Activated naive CD4-positive, alpha-beta T cell treated with anti-CD3 and anti-CD28 coated beads, Interleukin-2, amount 50 U/mL, for 24 hours (primary cell): ENCODE data around the gene PPAN.

Source experiments
- H3K27ac Mint-ChIP-seq: one replicate; pipeline ENCODE4 v1.8.0; 2021; ENCODE audit warnings: mild to moderate bottlenecking, mixed read lengths
- H3K27me3 Mint-ChIP-seq: one replicate; pipeline ENCODE4 v1.8.0; 2021; ENCODE audit warnings: mixed read lengths
- H3K36me3 Mint-ChIP-seq: one replicate; pipeline ENCODE4 v1.8.0; 2021; ENCODE audit warnings: mixed read lengths
- H3K4me1 Mint-ChIP-seq: one replicate; pipeline ENCODE4 v1.8.0; 2021; ENCODE audit warnings: mixed read lengths
- H3K4me3 Mint-ChIP-seq: one replicate; pipeline ENCODE4 v1.8.0; 2021; ENCODE audit warnings: mild to moderate bottlenecking, mixed read lengths
- H3K9me3 Mint-ChIP-seq: one replicate; pipeline ENCODE4 v1.8.0; 2021; ENCODE audit warnings: mixed read lengths

PPAN gene

DNA sequence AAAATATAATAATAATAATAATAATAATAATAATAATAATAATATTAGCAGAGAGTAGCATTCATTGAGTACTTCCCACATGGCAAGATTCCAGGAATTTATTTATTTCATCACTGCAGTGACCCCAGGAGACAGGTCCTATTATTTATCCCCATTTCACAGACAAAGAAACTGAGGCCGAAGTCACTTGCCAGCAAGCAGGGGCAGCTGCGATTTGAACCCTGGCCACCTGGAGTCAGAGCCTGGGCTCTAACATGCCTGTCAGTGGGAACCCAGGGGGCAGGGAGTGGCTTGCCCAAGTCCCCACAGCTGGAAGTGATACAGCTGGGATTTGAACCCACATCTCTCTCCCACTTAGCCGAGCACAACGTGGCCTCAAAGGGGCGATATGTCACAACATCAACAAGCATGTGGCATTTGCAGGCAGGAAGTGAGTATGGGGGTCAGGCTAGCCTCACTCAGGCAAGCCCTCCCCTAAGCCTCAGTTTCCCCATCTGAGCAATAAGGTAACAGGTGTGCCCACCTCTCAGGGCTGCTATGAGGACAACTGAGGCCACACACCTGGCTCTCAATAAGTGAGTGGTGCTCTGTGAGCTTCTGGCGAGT is 17.1 kb upstream of the PPAN start:
- Mint-ChIP-seq H3K9me3 (no peaks in the 10 kb centered on the region), H3K4me1 (peaks cover 8% of the 10 kb centered on the region), H3K36me3 (peaks cover 11% of the 10 kb centered on the region), H3K4me3 (no peak overlapping the region), H3K27ac (no peak overlapping the region), H3K27me3 (no peaks in the 10 kb centered on the region)

DNA sequence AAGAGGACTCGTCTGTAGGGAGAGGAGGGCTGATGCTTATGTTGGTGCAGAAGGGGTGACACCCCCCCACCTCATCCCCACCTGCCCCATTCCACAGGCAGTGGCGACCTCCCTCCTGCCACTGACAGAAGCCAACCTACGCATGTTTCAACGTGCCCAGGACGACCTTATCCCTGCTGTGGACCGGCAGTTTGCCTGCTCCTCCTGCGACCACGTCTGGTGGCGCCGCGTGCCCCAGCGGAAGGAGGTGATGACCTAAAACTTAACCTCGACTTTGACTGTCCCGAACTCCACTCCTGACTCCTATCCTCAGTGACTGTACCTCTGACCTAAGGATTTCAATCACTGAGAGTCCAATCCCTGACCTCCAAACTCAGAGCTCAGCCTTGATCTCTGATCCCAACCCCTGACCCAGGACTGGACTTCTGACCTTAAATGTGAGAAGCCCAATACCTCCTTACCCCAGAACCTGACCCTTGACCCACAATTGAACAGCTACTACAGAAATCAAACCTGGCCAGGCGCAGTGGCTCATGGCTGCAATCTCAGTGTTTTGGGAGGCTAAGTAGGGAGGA is 16.3 kb upstream of the PPAN start:
- Mint-ChIP-seq H3K27me3 (no peaks in the 10 kb centered on the region), H3K36me3 (peaks cover 11% of the 10 kb centered on the region), H3K9me3 (no peaks in the 10 kb centered on the region), H3K4me1 (peaks cover 8% of the 10 kb centered on the region), H3K4me3 (no peak overlapping the region), H3K27ac (peak overlapping the region; percentile 19)

DNA sequence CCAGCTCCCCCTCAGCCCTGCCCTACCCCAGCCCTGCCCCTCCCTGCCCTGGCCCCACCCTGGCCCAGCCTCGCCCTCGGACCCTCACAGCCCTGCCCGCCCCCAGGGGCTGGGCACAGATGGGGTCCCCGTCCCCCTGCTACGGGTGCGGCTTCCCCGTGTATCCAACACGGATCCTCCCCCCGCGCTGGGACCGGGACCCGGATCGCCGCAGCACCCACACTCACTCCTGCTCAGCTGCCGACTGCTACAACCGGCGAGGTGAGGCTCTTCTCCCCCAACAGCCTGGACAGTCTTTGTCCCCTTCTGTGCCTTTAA is 14.8 kb upstream of the PPAN start:
- no peaks in the 10 kb centered on the region for H3K27me3 Mint-ChIP-seq
- peaks cover 11% of the 10 kb centered on the region for H3K36me3 Mint-ChIP-seq
- no peak overlapping the region for H3K27ac Mint-ChIP-seq
- no peaks in the 10 kb centered on the region for H3K9me3 Mint-ChIP-seq
- no peak overlapping the region for H3K4me3 Mint-ChIP-seq
- peaks cover 11% of the 10 kb centered on the region for H3K4me1 Mint-ChIP-seq

DNA sequence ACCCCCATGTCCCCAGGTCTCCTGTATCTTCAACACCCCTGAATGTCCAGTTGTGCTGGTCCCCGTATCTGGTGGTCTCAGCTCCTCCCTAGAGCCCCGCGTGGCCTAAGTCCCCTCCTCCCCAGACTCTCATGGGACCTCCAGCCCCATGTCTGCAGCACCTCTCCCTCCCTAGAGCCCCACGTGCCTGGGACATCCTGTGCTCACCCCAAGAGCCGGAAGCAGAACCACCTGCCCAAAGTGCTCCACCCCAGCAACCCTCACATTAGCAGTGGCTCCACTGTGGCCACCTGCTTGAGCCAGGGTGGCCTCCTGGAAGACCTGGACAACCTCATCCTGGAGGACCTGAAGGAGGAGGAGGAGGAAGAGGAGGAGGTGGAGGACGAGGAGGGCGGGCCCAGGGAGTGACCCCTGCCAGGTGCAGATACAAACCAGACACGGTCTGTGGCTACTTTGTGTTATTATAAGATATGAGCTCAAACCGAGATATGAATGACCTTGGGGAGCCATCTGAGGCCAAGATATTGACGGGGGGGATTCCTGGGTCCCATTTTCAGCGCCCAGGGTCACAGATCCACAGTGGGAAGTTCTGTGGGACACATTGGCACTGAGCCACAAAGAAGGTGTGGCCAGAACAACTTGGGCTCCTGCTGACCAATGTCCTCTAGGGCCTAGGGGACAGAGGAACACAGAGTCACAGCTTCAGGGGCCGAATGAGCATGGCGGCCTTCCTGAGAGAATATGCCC is 14.1 kb upstream of the PPAN start:
- H3K9me3 Mint-ChIP-seq = no peaks in the 10 kb centered on the region
- H3K27me3 Mint-ChIP-seq = no peaks in the 10 kb centered on the region
- peaks cover 11% of the 10 kb centered on the region for H3K36me3 Mint-ChIP-seq
- peak overlapping the region; percentile 30 for H3K27ac Mint-ChIP-seq
- H3K4me3 Mint-ChIP-seq = no peak overlapping the region
- H3K4me1 Mint-ChIP-seq = peaks cover 10% of the 10 kb centered on the region

DNA sequence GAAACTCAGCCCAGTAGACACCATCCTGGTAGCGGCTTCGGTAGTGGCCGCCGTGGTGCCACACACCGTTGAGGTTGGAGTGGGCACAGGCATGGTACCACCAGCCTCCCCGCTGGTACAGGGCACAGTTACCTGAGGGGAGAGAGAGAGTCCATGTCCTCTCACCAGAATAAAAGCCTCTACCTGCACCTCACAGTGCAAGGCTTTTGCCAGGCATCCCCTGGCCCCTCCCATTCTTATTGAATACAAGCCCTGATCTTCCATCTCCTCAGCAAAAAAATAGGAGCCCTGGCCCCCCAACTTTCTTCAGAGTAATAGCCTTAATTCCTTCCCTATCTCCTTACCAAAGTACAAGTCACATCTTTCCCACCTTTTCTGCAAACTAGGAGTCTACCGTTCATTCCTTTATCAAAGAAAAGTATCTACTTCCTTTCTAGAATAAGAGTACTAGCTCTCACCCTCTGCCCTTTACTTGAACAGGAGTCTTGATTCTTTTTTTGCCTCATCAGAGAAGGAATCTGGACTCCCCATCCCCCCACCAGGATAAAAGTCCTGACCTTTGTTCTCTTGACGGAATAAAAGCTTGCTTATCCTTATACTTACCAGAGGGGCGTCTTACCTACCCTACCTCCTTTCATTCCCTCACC is 13.4 kb upstream of the PPAN start:
- peaks cover 11% of the 10 kb centered on the region for H3K36me3 Mint-ChIP-seq
- H3K4me3 Mint-ChIP-seq = no peak overlapping the region
- no peaks in the 10 kb centered on the region for H3K27me3 Mint-ChIP-seq
- H3K27ac Mint-ChIP-seq = no peak overlapping the region
- H3K9me3 Mint-ChIP-seq = no peaks in the 10 kb centered on the region
- peaks cover 3% of the 10 kb centered on the region for H3K4me1 Mint-ChIP-seq

DNA sequence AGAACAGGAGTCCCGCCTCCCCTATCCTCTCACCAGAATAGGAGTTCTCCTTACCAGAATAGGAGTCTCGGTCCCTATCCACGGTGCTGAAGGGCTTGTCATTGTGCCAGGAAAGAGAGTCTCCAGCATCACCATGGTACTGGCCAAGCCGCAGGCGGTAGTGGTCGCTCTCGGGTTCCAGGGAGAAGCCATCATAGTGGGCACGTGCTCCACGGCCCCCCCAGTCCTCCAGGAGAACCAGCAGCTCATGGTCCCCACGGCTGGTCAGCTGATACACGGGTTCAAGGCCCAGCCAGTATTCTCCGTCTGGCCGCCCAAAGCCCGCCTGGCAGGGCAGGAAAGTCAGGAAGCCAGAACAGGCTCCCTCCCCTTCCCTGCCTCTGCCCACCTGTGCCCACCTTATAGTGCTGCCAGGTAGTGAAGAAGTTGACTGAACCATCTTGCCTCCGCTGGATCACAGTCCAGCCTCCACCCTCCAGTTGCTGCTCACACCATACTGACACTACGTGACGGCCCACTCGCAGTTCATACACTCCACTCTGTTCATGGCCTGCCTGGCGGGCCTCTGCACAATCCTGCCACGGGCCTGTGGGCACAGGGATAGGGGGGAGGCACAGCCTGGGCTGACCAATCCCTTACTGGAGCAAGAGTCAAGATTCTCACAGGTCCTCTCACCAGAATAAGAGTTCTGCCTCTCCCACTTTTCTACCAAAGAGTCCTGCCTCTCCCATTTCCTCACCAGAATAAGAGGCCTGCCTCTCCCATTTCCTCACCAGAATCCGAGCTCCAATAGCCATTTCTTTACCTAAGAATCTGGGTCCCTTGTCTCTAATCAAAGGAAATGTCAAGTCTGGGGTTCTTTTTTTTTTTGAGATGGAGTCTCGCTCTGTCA is 12.6 kb upstream of the PPAN start:
- Mint-ChIP-seq H3K27me3 (no peaks in the 10 kb centered on the region), H3K36me3 (peaks cover 11% of the 10 kb centered on the region), H3K4me3 (no peak overlapping the region), H3K9me3 (no peaks in the 10 kb centered on the region), H3K4me1 (peaks cover 7% of the 10 kb centered on the region), H3K27ac (no peak overlapping the region)

DNA sequence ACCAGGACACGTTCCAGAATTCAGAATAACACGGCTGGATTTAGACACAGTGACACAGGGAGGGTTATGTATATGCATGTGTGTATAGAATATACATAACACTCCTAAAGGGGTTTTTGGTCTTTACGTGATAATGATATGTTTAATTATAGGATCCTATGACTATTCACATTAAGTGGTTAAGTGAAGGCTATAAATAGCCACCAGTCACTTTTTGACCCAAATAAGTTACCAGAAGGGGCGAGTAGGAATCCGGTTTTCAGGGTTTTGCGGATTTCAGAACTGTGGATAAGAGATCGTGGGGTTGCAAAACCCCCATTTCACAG is 10.6 kb upstream of the PPAN start:
- Mint-ChIP-seq H3K27me3 (no peaks in the 10 kb centered on the region), H3K4me3 (no peak overlapping the region), H3K9me3 (no peaks in the 10 kb centered on the region), H3K27ac (peak overlapping the region; percentile 68), H3K4me1 (peaks cover 21% of the 10 kb centered on the region), H3K36me3 (peaks cover 13% of the 10 kb centered on the region)

DNA sequence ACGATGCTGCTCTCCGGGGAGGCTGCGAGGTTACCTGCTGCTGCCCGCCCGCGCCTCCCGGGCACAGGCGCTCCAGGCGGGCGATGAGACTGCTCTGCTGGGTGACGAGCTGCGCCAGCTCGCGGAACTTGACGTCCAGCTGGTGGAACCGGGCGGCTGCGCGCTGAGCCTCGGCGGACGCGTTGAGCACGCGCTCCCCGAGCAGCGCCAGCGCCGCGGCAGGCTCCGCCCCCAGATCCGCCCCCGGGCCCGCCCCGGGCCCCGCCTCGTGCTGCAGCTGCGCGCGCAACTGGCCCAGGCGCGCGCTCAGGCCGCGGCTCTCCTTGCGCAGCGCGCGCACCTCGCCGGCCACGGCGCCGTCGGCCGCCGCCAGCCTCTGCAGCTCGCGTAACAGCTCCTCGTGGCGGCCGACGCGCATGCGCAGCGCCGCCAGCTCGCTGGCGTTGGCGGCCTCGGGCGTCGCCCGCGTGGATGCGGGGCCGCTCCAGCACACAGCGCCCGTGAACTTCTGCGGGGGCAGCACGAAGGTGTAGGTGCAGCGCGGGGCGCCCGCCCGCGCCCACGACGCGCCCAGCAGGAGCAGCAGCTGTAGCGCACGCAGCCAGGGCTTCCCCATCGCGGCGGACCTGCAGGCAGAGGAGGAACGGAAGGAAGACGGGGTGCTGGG is 10.1 kb upstream of the PPAN start:
- Mint-ChIP-seq H3K36me3 (peaks cover 13% of the 10 kb centered on the region), H3K27ac (no peak overlapping the region), H3K4me3 (peak overlapping the region; percentile 36), H3K4me1 (peaks cover 22% of the 10 kb centered on the region), H3K27me3 (no peaks in the 10 kb centered on the region), H3K9me3 (no peaks in the 10 kb centered on the region)

DNA sequence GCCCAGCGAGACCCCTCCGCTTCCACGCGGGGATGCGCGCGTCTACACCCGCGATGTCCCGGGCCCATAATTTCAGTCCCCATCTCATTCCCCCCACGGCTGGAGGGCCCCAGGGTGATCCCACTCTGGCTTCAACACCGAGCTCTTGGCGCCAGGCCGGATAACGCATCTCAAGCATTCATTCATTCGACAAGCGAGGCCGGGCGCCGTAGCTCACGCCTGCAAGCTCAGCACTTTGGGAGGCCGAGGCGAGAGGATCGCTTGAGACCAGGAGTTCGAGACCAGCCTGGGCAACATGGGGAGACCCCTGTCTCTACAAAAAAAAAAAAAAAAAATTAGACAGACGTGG is 9.6 kb upstream of the PPAN start:
- no peaks in the 10 kb centered on the region for H3K9me3 Mint-ChIP-seq
- no peaks in the 10 kb centered on the region for H3K27me3 Mint-ChIP-seq
- peaks cover 22% of the 10 kb centered on the region for H3K4me1 Mint-ChIP-seq
- H3K4me3 Mint-ChIP-seq = peak overlapping the region; percentile 36
- peaks cover 11% of the 10 kb centered on the region for H3K36me3 Mint-ChIP-seq
- peak overlapping the region; percentile 23 for H3K27ac Mint-ChIP-seq

DNA sequence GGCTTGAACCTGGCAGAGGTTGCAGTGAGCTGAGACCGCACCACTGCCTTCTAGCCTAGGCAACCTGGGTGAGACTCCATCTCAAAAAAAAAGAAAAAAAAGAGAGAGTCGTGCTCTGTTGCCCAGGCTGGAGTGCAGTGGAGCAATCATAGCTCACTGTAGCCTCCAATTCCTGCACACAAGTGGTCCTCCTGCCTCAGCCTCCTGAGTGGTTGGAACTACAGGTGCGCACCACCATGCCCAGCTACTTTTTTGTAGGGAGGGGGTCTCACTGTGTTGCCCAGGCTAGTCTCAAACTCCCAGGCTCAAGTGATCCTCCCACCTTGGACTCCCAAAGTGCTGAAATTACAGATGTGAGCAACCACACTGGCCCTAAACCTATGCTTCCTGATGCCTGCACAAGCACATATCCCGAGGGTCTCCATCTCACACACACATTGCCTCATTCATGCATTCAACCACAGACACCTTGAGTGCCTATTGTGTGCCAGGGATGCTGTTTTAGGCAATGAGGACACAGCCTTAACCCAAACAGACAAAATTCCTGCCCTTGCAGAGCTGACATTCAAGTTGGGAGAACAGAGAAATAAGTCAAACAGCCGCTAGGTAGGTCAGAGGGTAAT is 5.9 kb upstream of the PPAN start:
- Mint-ChIP-seq H3K36me3 (peaks cover 2% of the 10 kb centered on the region), H3K9me3 (no peaks in the 10 kb centered on the region), H3K4me3 (no peak overlapping the region), H3K27me3 (no peaks in the 10 kb centered on the region), H3K27ac (no peak overlapping the region), H3K4me1 (peaks cover 46% of the 10 kb centered on the region)

DNA sequence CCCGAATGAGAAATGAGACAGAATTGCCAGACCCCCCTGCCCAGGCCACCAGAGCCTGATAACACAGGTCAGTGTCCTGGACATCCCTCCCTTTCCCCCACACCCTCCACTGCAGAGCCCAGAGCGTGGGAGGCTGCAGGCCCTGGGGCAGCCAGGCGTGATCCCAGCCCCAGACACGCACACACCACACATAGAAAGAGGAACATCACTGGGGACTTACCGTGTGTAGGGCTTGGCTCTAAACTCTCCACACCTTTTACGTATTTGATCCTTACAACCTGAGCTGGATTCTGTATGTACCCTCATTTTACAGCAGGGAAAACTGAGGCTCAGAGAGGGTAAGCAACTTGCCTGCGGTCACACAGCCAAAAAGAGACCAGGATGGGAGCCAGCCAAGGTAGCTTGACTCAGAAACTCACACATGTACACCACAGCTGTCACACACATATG is 3.4 kb upstream of the PPAN start:
- Mint-ChIP-seq H3K36me3 (peaks cover 11% of the 10 kb centered on the region), H3K4me3 (peak overlapping the region; percentile 51), H3K27ac (peak overlapping the region; percentile 51), H3K9me3 (no peaks in the 10 kb centered on the region), H3K27me3 (no peaks in the 10 kb centered on the region), H3K4me1 (peaks cover 56% of the 10 kb centered on the region)

DNA sequence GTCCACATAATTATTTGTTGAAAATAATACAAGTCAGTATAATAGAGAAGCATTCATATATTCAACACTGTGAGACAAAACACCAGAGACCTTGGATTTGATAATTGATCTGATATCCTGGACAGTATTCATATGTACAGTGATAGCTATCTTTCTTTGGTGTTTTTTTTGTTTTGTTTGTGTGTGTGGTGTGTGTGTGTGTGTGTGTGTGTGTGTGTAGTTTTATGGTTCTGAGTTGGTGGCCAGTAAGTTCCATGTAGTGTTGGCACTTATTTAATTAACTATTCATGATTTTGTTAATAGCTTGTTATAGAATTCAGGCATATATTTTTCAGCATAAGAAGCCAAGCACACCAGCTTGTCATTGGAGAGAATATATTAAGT is 2.0 kb upstream of the PPAN start:
- Mint-ChIP-seq H3K9me3 (no peaks in the 10 kb centered on the region), H3K4me1 (peaks cover 51% of the 10 kb centered on the region), H3K4me3 (peak overlapping the region; percentile 68), H3K27me3 (no peaks in the 10 kb centered on the region), H3K36me3 (peaks cover 9% of the 10 kb centered on the region), H3K27ac (peak overlapping the region; percentile 52)

DNA sequence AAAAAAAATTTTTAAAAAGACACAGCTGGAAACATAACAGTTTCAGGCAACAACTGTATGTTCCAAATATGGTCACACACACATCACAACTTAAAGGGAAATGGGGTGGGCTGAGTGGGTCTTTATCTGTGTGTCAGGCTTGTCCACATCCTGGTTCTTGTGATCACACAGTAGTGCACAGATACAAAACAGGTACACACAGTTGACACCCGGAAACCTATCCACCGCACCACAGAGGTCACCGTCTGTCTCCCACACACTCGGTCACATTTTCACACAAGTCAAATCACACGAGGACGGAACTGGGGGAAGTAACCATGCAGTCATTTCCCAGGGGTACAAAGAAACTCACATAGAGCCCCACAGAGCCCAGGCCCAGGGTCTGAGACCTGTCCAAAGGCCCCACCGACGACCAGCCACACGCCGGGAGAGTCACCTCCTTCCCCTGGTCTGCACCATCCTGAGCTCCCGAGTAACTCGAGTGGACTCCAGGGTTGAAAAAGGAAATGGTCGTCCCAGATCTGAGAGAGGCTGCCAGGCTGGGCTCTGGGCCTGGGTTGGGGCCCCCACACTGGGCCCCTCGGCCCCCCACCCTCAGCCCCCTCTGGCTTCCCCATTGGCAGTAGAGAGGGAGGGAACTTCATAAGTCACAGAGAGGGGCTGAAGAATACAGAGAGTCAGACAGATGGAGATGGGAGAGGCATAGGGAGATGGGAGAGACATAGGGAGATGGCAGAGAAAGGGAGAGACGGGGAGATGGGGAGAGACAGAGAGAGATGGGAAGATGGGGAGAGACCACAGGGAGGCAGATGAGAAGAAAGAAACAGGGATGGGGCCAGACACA is 1.3 kb upstream of the PPAN start:
- H3K4me3 Mint-ChIP-seq = peak overlapping the region; percentile 79
- H3K4me1 Mint-ChIP-seq = peaks cover 51% of the 10 kb centered on the region

DNA sequence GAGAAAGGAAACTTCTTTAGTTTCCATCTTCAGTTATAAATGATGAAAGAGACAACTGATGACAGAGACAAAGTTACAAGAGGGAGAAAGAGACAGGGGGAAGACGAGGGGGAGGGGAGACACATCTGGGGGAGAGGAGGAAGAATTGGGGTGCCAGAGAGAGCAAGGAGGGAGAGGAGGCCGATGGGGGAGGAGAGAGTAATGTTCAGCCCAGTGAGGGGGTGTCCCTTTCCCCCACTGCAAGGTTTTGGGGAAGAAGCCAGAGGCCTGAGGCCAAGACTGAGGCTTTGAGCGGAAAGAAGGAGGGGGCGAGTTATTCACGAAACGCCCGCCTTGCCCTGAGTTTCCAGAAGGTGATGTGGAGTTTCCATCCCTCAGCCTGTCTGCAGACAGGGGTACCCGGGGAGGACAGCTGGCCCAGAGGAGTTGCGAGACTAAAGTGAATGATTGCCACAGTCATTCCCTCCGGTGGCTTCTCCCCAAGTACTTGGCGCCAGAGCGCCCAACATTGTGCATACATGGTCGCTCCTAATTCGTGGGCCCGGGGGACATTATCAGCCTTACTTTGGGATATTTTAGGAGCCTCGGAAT is 558 bp upstream of the PPAN start:
- Mint-ChIP-seq H3K27ac (peak overlapping the region; percentile 99), H3K4me3 (peak overlapping the region; percentile 79), H3K36me3 (peaks cover 10% of the 10 kb centered on the region), H3K9me3 (no peaks in the 10 kb centered on the region), H3K27me3 (no peaks in the 10 kb centered on the region), H3K4me1 (peaks cover 51% of the 10 kb centered on the region)

More for the DNA sequence above, 1.3 kb upstream of the PPAN start:
- no peaks in the 10 kb centered on the region for H3K27me3 Mint-ChIP-seq
- peaks cover 9% of the 10 kb centered on the region for H3K36me3 Mint-ChIP-seq
- peak overlapping the region; percentile 99 for H3K27ac Mint-ChIP-seq
- H3K9me3 Mint-ChIP-seq = no peaks in the 10 kb centered on the region
